ENCODE results near the gene MRPL17.

MRPL17 gene

GRCh38 chr11:6653656-6654055 is 29.5 kb downstream of the MRPL17 start:
- DNase-seq, result no peak

GRCh38 chr11:6653097-6653496 is 30.0 kb downstream of the MRPL17 start:
- DNase-seq, result no peak

GRCh38 chr11:6652182-6652581 is 31.0 kb downstream of the MRPL17 start:
- DNase-seq, result no peak

DNA sequence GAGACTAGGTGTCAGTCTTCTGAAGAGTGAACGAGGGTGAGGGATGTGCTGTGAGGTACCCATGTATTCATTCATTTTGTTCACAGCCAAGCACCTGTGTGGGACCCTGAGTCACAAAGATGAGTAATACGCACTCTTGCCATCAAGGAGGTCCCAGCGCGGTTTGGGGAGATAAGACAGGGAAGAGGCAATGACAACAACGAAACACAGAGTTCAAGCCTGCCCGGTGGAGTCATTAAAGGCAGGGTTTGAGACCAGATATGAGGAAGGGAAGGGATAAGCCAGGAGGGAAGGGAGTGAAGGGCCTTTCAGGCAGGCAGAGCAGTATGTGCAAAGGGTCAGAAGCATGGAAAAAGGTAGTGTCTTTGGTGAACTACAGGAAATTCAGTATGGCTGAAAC is 32.2 kb downstream of the MRPL17 start:
- peak; percentile 52 for DNase-seq

DNA sequence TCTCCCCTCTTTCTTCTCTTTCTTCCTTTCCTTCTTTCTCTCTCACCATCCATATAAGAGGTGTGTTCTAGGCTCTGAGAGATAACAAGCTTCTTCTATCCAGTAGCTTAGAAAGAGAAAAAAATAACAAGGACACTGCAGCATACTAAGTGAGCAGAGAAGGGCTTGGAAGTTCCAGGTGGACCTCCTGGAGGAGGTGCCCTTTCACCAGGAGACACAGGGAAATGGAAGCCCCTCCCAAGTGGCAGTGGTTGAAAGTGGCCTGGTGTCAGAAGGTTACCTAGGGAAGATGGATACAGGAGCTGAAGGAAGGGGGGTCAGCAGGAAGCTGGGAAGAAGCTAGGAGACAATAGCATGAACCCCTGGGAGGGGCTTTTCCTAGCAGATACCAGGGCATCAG is 33.0 kb downstream of the MRPL17 start:
- no peak for DNase-seq

GRCh38 chr11:6648501-6648900 is 34.6 kb downstream of the MRPL17 start:
- no peak for DNase-seq

GRCh38 chr11:6647836-6648235 is 35.3 kb downstream of the MRPL17 start:
- no peak for DNase-seq

DNA sequence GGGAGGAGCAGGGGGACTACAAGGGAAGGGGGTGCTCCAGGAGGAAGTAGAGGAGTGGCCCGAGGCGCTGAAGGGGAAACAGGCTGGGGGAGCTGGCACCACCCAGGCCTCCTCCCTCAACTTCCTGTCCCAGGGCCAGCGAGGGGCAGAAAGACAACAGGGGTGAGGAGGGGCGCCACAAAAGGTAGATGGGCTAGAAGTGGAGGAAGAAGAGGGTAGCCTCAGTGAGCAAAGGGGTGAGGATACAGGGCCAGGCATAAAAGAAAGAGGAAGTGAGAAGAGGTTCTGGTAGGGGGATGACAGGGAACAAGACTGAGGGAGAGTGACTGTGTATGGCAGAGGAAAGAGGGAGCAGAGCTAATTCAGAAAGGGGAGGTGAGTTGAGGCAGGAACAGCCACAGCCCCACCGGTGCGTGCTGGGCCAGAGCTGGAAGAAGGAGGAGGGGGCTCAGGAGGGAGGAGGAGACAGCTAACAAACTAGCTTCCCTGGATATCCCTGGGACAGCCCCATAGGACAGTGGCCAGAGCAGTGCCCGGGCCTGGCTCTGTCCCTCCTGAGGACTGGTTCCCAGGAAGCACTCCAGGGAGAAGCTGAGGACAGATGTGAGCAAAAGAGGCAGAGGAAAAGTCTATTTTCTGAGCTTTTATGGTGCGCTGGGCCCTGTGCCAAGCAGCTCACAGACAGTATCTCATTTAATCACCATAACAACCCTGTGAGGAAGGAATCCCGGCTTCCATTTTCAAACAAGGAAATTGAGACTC is 36.0 kb downstream of the MRPL17 start:
- DNase-seq, result peak; percentile 62

DNA sequence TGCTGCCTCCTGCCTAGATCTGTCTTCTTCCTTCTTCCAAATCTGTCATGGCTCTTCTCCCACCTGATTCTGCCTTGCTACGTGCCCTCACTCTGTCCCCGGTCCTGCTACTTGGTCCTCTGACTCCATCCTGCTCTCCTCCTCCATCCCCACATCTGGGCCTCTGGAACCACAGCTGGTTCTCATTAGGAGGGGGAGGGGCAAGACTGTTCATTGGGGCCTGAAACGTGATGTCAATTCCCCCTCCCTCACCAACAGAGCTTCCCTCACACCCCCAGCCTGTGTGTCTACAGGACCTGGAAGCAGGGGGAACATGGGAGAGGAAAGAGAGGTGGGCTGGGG is 36.6 kb downstream of the MRPL17 start:
- no peak for DNase-seq

- DNase-seq, result no peak
Observed at GRCh38 chr11:6646071-6646470, 37.1 kb downstream of the MRPL17 start.

DNA sequence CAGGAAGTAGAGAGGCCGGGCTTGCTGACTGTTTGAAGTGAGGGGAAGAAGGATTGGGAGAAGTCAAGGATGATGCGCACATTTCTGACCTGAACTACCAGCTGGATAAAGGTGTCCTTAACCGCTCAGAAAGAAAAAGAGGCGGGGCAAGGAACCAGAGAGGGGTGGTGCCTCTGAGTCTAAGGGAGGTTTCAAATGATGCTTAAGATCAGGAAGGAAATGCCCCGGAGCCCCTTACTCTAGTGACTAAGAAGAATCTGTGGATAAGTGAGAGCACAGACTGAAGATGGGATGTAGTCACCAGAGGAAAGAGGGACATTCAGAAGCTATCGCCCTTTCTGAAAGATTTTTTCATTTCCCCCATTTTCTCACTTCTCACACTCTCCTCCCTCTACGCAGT is 40.2 kb downstream of the MRPL17 start:
- no peak for DNase-seq

DNA sequence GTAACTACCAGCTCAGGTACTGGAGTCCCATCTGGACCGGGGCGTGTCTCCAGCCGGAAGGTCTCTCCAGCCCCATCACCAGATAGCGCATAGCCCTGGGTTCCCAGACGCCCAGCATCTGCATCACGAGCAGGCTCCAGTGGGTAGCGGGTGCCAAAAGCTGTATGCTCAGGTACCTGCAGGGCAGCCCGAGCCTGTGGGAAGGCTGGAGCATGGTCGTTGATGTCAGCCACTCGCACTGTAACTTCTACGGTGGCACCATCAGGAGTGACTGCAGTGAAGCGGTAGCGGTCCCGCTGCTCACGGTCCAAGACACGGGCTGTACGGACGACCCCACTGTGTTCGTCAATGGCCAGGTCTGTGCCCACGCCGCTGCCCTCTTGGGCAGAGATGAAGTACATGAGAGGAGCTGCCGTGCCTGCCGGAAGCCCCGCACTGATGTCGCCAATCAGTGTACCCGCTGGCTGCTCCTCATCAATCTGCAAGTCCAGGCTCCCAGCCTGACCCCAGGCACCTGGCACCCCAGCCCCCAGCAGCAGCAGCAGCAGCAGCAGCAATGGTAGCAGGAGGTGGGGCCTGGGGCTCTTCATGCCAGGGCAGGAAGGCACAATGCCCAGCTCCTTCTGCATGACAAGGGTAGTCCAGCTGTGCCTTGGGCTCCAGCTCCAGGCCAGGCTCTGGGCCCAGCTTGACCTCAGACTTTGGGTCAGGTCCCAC is 42.0 kb downstream of the MRPL17 start:
- DNase-seq, result no peak

GRCh38 chr11:6640036-6640984 is 42.8 kb downstream of the MRPL17 start:
- no peak for DNase-seq

- DNase-seq, result no peak
Observed at GRCh38 chr11:6638429-6638828, 44.7 kb downstream of the MRPL17 start.

- no peak for DNase-seq
Observed at GRCh38 chr11:6637871-6638270, 45.3 kb downstream of the MRPL17 start.

DNA sequence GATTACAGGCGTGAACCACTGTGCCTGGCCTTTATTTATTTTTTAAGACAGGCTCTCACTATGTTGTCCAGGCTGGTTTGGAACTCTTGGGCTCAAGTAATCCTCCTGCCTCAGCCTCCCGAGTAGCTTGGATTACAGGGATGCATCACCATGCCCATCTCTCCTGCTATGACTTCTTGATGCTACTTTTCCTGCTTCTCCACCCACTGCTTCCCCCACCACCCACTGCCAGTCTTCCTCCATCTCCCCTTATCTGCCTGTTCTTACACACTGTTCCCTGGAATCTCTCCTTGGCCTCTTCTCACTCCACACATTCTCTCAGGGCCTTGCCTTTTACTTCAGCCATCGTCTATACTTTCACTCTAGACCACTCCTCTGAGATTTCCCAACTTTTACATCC is 46.7 kb downstream of the MRPL17 start:
- DNase-seq, result no peak

GRCh38 chr11:6635082-6635932 is 47.8 kb downstream of the MRPL17 start:
- no peak for DNase-seq

DNA sequence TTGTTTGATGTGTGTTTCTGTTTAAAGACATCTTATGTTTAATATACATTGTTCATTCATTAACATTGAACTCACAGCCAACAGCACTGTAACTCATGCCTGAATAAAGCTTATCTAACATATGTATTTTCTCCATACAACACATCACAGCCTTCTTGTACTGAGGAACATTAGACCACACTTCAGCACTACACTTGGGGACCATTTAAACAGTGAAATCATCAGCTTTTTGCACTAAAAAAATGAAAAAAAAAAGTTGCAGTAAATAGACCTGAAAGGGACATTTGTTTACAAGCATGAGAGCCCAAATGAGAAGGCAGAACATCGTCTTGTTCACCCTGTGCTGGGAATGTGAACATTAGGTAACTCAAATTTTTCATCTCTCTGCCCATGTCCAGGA is 48.6 kb downstream of the MRPL17 start:
- DNase-seq, result no peak

- no peak for DNase-seq
Observed at GRCh38 chr11:6633422-6634408, 49.4 kb downstream of the MRPL17 start.

DNA sequence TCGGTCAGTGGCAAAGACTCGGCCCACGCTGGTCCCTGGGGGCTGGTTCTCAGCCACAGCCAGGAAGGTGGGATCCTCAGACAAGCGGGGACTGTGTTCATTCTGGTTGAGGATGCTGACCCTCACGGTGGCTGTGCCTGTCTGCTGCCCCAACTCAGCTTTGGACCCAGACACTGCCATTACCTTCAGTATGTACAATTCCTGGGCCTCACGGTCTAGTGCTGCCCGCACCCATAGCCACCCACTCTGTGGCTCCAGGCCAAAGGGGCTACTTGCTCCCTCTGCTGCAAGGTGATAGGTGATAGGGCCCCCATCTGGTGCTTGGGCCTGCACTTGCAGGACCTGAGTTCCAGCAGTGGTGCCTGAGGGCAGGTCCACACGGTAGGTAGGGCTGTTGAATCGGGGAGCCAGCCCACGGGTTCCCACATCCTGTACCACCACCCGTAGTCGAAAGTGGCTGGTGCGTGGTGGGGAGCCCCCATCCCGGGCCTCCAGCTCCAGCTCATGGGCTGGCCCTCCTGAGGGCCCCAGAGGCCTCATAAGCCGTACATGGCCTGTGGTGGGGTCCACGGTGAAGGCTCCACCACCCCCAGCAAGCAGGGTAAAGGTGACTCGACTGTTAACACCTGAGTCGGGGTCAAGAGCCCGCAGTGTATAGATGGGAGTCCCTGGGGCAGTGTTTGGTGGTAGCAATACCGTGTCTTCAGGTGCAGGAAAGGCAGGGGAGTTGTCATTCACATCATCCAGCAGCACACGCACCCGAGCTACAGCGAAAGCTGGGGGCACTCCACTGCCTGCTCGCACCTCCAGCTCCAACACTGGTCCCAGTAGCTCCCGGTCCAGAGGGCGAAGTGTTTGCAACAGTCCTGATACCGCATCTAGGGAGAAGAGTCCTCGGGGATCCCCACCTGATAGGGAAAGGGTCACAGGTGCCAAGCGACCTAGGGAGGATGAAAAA is 50.7 kb downstream of the MRPL17 start:
- no peak for DNase-seq
